ENCODE results near the gene SP2. TPM values are rescaled to one million over a fixed set of nuclear protein-coding genes. Genes with fewer than 3 reads are reported as not detected.

SP2 gene
- total RNA-seq, 1 experiment from 2014 or later = 25.6 TPM

GRCh38 chr17:47850373-47850691, 45.7 kb upstream of the SP2 start:
- Histone ChIP-seq H3K27ac (ENCODE audit: low read length) (no peak overlapping the region), H3K9me3 (ENCODE audit: control insufficient read depth, insufficient read depth, low read depth, low read length) (no peaks in the 10 kb centered on the region), H3K36me3 (ENCODE audit: control insufficient read depth, insufficient read depth, low read length) (no peaks in the 10 kb centered on the region), H3K4me3 (ENCODE audit: low read depth in 2 of 2, low read length in 2 of 2) (peak overlapping the region; percentile 34 to 40), H3K27me3 (ENCODE audit: control insufficient read depth, insufficient read depth, low read length) (peaks cover 22% of the 10 kb centered on the region), H3K4me1 (ENCODE audit: control insufficient read depth, insufficient read depth, low read length) (peaks cover 3% of the 10 kb centered on the region; the same call in 1 of the 2 replicates)
- intact Hi-C loops (cut with micrococcal nuclease; ENCODE audit: unreplicated experiment) = no loop called here
- ChIA-PET CTCF (interaction anchor here (1.0 to 1.8 kb wide), 2 partner anchors 9 to 40 kb away, joined by 3 to 6 read pairs; partner anchors contain the start of gene SCRN2), POLR2A (interaction anchor here (0.7 kb wide), 1 partner anchor 29 kb away, joined by 3 read pairs; no protein-coding TSS in a partner anchor)
- no peak for TF ChIP-seq REST (IDR thresholded peaks at IDR 0.05; ENCODE audit: insufficient read depth in 1 of 2, low read depth in 2 of 2, low read length in 1 of 2)
- no peak for TF ChIP-seq TCF7L2 (IDR thresholded peaks at IDR 0.05; ENCODE audit: low read depth, low read length)
- no peak for TF ChIP-seq POLR2AphosphoS5 (IDR thresholded peaks at IDR 0.05; ENCODE audit: low read depth, low read length)
- no peak for TF ChIP-seq SIN3A (IDR thresholded peaks at IDR 0.05; ENCODE audit: borderline replicate concordance, insufficient read depth, low read depth, low read length)
- no peak for TF ChIP-seq CTCF (IDR thresholded peaks at IDR 0.05)
- in situ Hi-C loops (cut with HindIII; ENCODE audit: low pct_unique_long_range_greater_than_20kb, low sequenced_read_pairs) = no loop called here
- no TSS peak for BruUV-seq (replicated peaks)
- ATAC-seq (no peak; the same call in 1 of the 2 replicates), DNase-seq (ENCODE audit: low read depth, low spot score) (no peak)

- intact Hi-C loops (cut with micrococcal nuclease; ENCODE audit: unreplicated experiment) = no loop called here
- TF ChIP-seq TCF7L2 (IDR thresholded peaks at IDR 0.05; ENCODE audit: low read depth, low read length) (no peak), POLR2AphosphoS5 (IDR thresholded peaks at IDR 0.05; ENCODE audit: low read depth, low read length) (no peak), SIN3A (IDR thresholded peaks at IDR 0.05; ENCODE audit: borderline replicate concordance, insufficient read depth, low read depth, low read length) (no peak), REST (IDR thresholded peaks at IDR 0.05; ENCODE audit: insufficient read depth in 1 of 2, low read depth in 2 of 2, low read length in 1 of 2) (no peak), CTCF (IDR thresholded peaks at IDR 0.05) (peak; percentile 49; the same call in 1 of the 2 replicates)
- ChIA-PET CTCF (interaction anchor here (1.0 to 1.8 kb wide), 2 partner anchors 10 to 39 kb away, joined by 3 to 6 read pairs; partner anchors contain the start of gene SCRN2), POLR2A (interaction anchor here (0.7 kb wide), 1 partner anchor 28 kb away, joined by 3 read pairs; no protein-coding TSS in a partner anchor)
- peaks cover 3% of the 10 kb centered on the region; the same call in 1 of the 2 replicates for H3K4me1 ChIP-seq (ENCODE audit: control insufficient read depth, insufficient read depth, low read length)
- ATAC-seq (peak; percentile 93), DNase-seq (ENCODE audit: low read depth, low spot score) (no peak)
- no peaks in the 10 kb centered on the region for H3K9me3 ChIP-seq (ENCODE audit: control insufficient read depth, insufficient read depth, low read depth, low read length)
- H3K36me3 ChIP-seq (ENCODE audit: control insufficient read depth, insufficient read depth, low read length) = no peaks in the 10 kb centered on the region
- H3K27ac ChIP-seq (ENCODE audit: low read length) = no peak within 1 kb of the TSS; the same call in 1 of the 2 replicates
- H3K4me3 ChIP-seq (ENCODE audit: low read depth in 2 of 2, low read length in 2 of 2) = peak within 1 kb of the TSS; percentile 34 to 40
- BruUV-seq (replicated peaks) = no TSS peak
- peaks cover 22% of the 10 kb centered on the region for H3K27me3 ChIP-seq (ENCODE audit: control insufficient read depth, insufficient read depth, low read length)
- in situ Hi-C loops (cut with HindIII; ENCODE audit: low pct_unique_long_range_greater_than_20kb, low sequenced_read_pairs) = no loop called here
Measured at GRCh38 chr17:47850692-47851573, 45.1 kb upstream of the SP2 start, which contains the start of gene SP6. SP6 (minus strand) TSS chr17:47851163; CDS start chr17:47848429, 2,734 bp downstream.
